NCI-H2196 treated with DMSO at 0.1 percent for 48 hours (cell line): ENCODE measurements around the gene CBFA2T2.
A peak's percentile ranks its signal among the peaks of the same experiment; 100 is the strongest.
"Not testable (repeated sequence)": the region's sequence is repeated elsewhere in the genome, so short reads cannot be mapped to it uniquely, and the experiment has no call there.

ENCODE experiments used
- DNase-seq: peaks from one replicate; lab custom pipeline; 2025; ENCODE audit not compliant: unreplicated experiment; lab: John Stamatoyannopoulos, UW

The CBFA2T2 gene

DNA sequence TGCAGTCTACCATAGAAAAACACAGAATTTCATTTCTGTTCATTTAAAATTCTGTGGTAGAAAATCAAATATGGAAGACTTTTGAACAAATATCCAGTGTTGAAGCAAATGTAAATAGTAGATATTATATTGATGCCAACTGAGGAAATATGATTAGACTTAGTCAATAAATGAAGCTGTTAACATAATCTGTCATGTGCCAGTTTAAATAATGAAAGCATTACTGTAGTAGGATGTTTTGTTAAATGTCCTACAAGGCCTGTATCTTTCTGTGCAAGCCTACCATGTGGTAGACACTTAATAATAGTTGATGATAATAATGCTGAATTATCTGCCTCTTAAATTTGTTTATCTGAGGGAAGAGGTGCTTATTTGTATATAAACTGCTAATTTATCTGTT, 55.9 kb downstream of the CBFA2T2 start:
- peak; percentile 11 for DNase-seq

DNA sequence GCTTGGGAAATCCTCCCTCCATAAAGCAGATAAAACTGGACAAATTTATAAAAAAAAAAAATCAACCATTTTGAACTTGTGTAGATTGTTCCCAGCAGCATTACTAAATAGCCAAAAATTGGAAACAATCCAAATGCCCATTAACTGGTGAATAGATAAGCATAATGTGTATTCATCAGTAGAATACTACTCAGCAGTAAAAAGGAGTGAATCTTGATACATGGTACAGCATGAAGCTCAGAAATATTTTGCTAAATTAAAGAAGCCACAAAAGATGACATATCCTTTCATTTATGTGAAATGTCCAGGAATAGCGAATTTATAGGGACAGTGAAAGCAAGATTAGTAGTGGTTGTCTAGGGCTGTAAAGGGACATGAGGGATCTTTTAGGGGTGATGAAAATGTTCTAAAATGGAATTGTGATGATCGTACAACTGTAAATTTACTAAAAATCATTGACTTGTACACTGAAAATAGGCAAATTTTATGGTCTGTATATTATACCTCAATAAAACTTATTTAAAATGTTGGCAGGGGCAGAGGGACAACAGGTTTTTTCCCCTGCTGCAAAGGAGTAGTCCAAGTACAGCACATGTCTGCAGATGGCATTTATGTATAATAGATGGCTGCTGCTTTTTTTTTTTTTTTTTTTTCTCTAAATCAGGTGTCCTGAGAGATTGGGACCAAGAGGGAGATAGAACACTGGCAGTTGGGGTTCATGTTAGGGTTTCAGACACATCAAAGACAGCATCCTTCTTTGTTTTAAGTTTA, 59.5 kb downstream of the CBFA2T2 start:
- no peak for DNase-seq

- no peak for DNase-seq
These were observed 61.9 kb downstream of the CBFA2T2 start for GRCh38 chr20:33551778-33552177.

DNA sequence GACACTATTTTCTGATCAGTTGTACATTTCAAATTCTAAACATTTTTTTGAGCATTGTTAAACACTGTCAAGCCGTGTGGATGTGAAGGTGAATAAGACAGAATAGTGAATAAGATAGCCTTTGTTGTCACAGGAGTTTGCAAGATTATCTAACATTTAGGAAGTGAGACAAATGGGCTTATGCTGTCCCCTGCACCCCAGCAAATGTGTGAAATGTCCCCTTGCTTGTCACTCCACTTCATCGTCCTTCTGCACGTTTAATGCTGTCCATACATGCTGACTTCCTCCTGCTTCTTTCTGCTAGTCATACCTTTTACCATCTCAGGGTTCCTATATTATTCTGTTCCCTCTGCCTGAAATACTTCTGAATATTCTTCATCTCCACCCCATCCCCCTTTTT, 62.6 kb downstream of the CBFA2T2 start:
- DNase-seq: no peak

DNA sequence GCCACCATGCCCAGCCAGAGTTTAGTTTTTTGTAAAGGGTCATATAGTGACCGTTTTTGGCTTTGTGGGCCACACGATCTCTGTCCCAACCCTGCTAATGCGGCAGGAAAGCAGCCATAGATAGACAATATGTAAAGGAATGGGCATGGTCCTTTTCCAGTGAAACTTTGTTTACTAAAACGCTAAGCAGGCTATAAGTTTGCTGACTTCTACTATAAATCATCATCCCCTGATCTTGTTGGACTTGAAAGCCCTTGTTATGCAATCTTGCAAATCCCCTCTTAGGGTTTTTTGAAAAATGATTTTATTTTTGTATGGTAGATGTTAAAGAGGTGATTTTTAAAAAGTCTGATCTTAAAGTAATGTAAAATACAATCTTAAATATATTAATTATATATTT, 63.6 kb downstream of the CBFA2T2 start:
- no peak for DNase-seq

GRCh38 chr20:33554914-33555420, 65.1 kb downstream of the CBFA2T2 start:
- peak; percentile 97 for DNase-seq

DNA sequence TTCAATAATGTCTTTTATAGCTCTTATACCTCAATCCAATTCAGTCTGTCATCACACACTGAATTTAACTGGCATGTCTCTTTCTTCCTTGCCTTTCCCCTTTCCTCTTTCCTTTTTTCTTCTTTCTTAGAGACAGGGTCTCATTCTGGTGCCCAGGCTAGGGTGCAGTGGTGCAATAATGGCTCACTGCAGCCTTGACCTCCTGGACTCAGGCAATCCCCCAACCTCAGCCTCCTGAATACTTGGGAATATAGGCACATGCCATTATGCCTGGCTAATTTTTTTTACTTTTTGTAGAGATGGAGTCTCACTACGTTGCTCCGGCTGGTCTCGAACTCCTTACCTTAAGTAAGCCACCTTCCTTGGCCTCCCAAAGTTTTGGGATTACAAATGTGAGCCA, 65.9 kb downstream of the CBFA2T2 start:
- DNase-seq: no peak

DNA sequence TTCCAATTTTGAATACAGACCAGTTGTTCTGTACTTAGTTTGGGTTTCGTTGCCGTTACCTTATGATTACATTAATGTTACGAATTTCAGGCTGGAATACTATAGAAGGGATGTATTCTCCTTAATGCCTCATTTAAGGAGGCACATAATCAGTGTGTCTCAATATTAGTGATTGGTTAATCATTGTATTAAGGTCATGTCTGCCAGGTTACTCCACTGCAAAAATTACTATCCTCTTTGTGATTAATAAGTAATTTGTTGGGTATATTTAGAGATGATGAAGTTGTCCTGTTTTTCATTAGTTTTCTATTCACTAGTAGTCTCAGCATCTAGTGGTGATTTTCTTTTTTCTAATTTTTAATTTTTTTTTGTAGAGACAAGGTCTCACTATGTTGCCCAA, 66.3 kb downstream of the CBFA2T2 start:
- no peak for DNase-seq

GRCh38 chr20:33558348-33559144, 68.7 kb downstream of the CBFA2T2 start:
- no peak for DNase-seq

DNA sequence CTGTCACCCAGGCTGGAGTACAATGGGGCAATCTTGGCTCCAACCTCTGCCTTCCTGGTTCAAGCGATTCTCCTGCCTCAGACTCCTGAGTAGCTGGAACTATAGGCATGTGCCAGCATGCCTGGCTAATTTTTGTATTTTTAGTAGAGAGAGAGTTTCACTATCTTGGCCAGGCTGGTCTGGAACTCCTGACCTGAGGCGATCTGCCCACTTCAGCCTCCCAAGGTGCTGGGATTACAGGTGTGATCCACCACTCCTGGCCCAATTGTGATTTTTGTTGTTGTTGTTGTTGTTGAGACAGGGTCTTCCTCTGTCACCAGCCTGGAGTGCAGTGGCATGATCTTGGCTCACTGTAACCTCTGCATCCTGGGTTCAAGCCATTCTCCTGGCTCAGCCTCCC, 69.3 kb downstream of the CBFA2T2 start:
- DNase-seq: no peak

- no peak for DNase-seq
These were observed 70.1 kb downstream of the CBFA2T2 start for GRCh38 chr20:33560026-33560425.

DNA sequence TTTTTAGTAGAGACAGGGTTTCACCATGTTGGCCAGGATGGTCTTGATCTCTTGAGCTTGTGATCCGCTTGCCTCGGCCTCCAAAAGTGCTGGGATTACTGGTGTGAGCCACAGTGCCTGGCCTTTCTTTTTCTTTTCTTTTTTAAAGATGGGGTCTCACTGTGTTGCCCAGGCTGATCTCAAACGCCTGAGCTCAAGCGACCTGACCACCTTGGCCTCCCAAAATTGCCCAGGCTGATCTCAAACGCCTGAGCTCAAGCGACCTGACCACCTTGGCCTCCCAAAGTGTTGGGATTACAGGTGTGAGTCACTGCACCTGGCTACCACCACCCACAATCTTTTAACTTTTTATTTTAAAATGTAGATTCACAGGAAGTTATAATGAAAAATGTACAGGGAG, 71.2 kb downstream of the CBFA2T2 start:
- not testable (repeated sequence) for DNase-seq

- DNase-seq: peak; percentile 93
These were observed 72.1 kb downstream of the CBFA2T2 start for GRCh38 chr20:33561692-33562601.

GRCh38 chr20:33563788-33564187, 73.9 kb downstream of the CBFA2T2 start:
- DNase-seq: no peak

DNA sequence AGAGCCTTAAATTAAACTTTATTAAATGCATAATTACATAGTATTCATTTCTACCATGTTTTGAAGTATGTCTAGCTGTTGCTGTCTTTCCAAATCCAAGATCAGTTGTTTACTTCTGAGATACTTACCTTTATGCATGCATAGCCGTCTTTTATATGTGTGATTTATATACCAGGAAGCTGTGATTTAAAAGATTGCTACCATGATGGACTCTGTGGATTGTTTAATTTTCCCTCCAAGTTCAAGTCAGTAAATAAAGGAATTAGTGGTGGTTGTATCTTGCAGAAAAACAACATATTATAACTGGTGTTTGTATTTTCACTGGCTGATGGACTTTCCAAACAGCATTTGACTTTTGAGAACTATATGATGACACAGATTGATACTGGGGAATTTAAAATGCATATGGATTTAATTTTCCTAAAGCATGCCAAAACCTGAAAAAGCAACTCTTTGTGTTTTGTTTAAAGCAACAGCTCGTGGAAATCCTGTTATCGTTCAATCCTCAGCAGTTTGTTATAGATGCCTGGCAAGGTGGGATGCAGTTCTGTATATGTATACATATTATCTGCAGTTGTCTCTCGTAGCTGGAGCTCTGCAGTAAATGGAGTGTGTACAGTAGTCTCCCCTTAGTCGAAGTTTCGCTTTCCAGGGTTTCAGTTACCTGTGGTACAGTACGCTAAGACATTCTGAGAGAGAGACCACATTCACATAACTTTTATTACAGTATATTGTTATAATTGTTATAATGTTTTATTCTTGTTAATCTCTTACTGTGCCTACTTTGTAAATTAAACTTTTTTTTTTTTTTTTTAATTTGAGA, 77.1 kb downstream of the CBFA2T2 start:
- DNase-seq: no peak

- no peak for DNase-seq
These were observed 78.1 kb downstream of the CBFA2T2 start for GRCh38 chr20:33567949-33568348.

- DNase-seq: peak; percentile 65
These were observed 78.5 kb downstream of the CBFA2T2 start for GRCh38 chr20:33568378-33568777.

DNA sequence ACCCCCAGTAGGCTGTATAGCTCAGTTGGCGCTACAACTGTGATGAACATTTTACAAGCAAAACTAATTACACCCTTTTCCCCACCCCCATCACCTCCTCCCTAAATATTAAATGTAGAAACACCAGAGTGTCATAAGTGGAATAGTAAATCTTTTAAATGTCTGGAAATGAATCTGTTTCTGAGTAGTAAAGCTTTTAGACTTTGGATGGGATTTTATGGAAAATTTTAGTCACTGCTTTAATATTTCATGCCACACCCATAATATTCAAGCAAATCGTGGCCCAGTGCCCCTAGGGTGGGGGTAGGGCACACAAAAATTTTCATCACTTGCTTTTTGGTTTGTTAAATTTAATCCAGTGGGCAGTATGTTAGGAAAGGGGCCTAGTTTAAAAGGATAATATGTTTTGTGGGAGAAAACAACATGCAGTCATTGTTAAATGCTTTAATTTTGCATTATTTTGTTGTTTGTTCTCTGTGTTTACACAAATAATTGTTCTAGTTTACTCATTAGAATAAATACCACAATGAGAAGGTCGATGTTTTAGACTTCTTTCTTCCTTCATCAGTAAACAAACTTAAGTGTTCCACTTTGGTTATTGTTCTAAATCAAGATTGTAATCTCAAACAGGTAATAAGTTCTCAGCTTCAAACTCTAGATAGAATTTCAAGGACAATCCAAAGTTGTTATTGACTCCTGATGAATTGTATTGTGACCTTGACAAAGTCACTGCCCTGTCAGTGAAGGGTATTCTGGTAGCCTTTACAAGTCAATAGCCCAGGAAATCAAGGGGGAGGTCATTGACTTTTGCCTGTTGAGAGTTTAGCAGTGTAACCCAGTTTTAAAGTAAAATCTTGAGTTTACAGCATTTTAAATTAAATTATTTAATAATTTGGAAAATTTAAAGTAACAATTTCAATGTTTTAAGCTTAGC, 79.2 kb downstream of the CBFA2T2 start:
- DNase-seq: no peak

DNA sequence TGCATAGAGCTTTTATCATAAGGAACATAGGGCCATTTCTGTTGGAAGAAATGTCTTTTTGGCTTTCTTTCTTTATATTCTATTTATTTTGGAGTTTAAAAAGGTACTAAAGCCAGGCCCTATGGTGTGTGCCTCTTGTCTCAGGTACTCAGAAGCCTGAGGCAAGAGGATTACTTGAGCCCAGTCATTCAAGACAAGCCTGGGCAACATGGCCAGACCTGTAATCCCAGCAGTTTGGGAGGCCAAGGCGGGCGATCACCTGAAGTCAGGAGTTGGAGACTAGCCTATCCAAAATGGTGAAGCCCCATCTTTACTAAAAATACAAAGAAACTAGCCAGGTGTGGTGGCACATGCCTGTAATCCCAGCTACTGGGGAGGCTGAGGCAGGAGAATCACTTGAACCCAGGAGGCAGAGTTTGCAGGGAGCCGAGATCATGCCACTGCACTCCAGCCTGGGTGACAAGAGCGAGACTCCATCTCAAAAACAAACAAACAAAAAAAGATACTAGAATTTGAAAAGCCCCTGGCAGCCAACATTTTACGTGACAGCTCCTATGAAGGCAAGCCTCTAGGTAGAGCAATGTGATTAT, 80.0 kb downstream of the CBFA2T2 start:
- no peak for DNase-seq
